Dermis lymphatic vessel endothelial cell (primary cell): ENCODE data around the gene GET4. TPM values are rescaled to one million over a fixed set of nuclear protein-coding genes. Genes with fewer than 3 reads are reported as not detected.

Source experiments
- total RNA-seq: library from RNA; depleted of rRNA; stranded (reverse); fragments of >200 nt; gene quantifications from 2 replicates; pipeline ENCODE4 v1.2.1, GENCODE V29; 2014

The GET4 gene, protein sequence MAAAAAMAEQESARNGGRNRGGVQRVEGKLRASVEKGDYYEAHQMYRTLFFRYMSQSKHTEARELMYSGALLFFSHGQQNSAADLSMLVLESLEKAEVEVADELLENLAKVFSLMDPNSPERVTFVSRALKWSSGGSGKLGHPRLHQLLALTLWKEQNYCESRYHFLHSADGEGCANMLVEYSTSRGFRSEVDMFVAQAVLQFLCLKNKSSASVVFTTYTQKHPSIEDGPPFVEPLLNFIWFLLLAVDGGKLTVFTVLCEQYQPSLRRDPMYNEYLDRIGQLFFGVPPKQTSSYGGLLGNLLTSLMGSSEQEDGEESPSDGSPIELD
- total RNA-seq, result 30.0 and 35.3 TPM in 2 replicates

GRCh38 chr7:876077-876971, at the start of gene GET4:
GET4 (plus strand) TSS chr7:876554; CDS start chr7:876646, 92 bp downstream.

GRCh38 chr7:832167-832967, 44.0 kb upstream of the GET4 start, which contains the start of gene SUN1:
SUN1 (plus strand) TSS chr7:832476; CDS start chr7:832525, 49 bp downstream.

Other genes with a start within 250 kb of the GET4 start
- 9.6 and 14.3 TPM in 2 replicates for gene DNAAF5, start 149.9 kb upstream of the GET4 start, total RNA-seq
- gene PRKAR1B, start 149.3 kb upstream of the GET4 start, total RNA-seq, result 59.9 and 66.4 TPM in 2 replicates
- gene SUN1, start 44.1 kb upstream of the GET4 start, total RNA-seq, result 171 and 175 TPM in 2 replicates
- 1.4 and 5.0 TPM in 2 replicates for gene ADAP1, start 78.1 kb downstream of the GET4 start, total RNA-seq
- gene COX19, start 99.0 kb downstream of the GET4 start, total RNA-seq, result 6.3 and 6.8 TPM in 2 replicates
- not detected in 2 replicates for gene CYP2W1, start 106.6 kb downstream of the GET4 start, total RNA-seq
- 21.7 and 24.7 TPM in 2 replicates for gene GPR146, start 168.0 kb downstream of the GET4 start, total RNA-seq
- gene GPER1, start 211.6 kb downstream of the GET4 start, total RNA-seq, result 0.86 and 0.87 TPM in 2 replicates